Heart left ventricle (tissue), 16 donors: ENCODE data around the gene PSMA6. TPM values are rescaled to one million over a fixed set of nuclear protein-coding genes. Genes with fewer than 3 reads are reported as not detected.

Experiments
- ATAC-seq, 4 donors: fragments of 200-7000 bp; cut with Tn5 transposase; one replicate each; pipeline ENCODE4 v1.9.1; 2020 to 2022; ENCODE audit warnings: moderate library complexity in 4 of 4, mild to moderate bottlenecking in 3 of 4, moderate number of reproducible peaks in 1 of 4
- DNase-seq, 5 donors: peaks; one replicate each; pipeline ENCODE4 v3.0.0-alpha.2; 2020
- H3K27ac ChIP-seq, 12 donors: fragments of 200-600 bp; sonication (generic) in 4 of 12; one replicate each; pipeline versions ENCODE4 v1.5.0 to v1.8.0; 2016 to 2022; ENCODE audit warnings: mild to moderate bottlenecking in 2 of 12
- H3K27me3 ChIP-seq, 9 donors: fragments of 200-600 bp; sonication (generic) in 2 of 9; one replicate each; pipeline versions ENCODE4 v1.5.1 to v1.8.0; 2016 to 2022; ENCODE audit warnings: mild to moderate bottlenecking in 3 of 9
- H3K36me3 ChIP-seq, 9 donors: fragments of 200-600 bp; sonication (generic) in 2 of 9; one replicate each; pipeline versions ENCODE4 v1.5.0 to v1.8.0; 2018 to 2022; ENCODE audit warnings: mild to moderate bottlenecking in 2 of 9
- H3K4me1 ChIP-seq, 12 donors: fragments of 200-600 bp; sonication (generic) in 4 of 12; one replicate each; pipeline versions ENCODE4 v1.5.0 to v1.8.0; 2016 to 2022; ENCODE audit warnings: mild to moderate bottlenecking in 3 of 12
- H3K4me3 ChIP-seq, 12 donors: fragments of 200-600 bp; sonication (generic) in 4 of 12; one replicate each; pipeline versions ENCODE4 v1.5.0 to v1.8.0; 2017 to 2022; ENCODE audit warnings: mild to moderate bottlenecking in 9 of 12, moderate library complexity in 4 of 12
- H3K9me3 ChIP-seq, 12 donors: fragments of 200-600 bp; sonication (generic) in 4 of 12; one replicate each; pipeline versions ENCODE4 v1.5.0 to v1.8.0; 2016 to 2022; ENCODE audit warnings: mild to moderate bottlenecking in 1 of 12
- CTCF ChIP-seq, 12 donors: fragments of 200-600 bp; sonication (generic) in 4 of 12; IDR thresholded peaks; one replicate each; pipeline versions ENCODE4 v1.5.0 to v1.8.0; 2018 to 2022; ENCODE audit warnings: antibody characterized with exemption in 12 of 12, mild to moderate bottlenecking in 5 of 12
- POLR2A ChIP-seq, 2 donors: fragments of 450-650 bp; IDR thresholded peaks; one replicate each; pipeline ENCODE4 v1.6.1; 2017; ENCODE audit warnings: antibody characterized with exemption in 2 of 2, mild to moderate bottlenecking in 2 of 2, moderate library complexity in 2 of 2
- WGBS, 4 donors: extraction: QIAGEN DNeasy Blood & Tissue Kit in 2 of 4; methylation state at CpG; one replicate each; pipeline versions ENCODE4 v1.1.5 to v1.1.7; 2013 to 2018; 5-methylcytosine and 5-hydroxymethylcytosine counted together
- intact Hi-C, 10 donors: fragments of 100-400 bp; cut with DNase I; formaldehyde crosslinking; loops; one replicate each; pipeline versions ENCODE4 v1.11.1 to v1.14.2; 2022
- polyA plus RNA-seq, 2 donors: library from polyadenylated mRNA; stranded (reverse); fragments of 200-250 nt; gene quantifications; one replicate each; pipeline ENCODE4 v1.2.3, GENCODE V29; 2013
- total RNA-seq, 9 donors: library from RNA; depleted of rRNA in 2 of 9; stranded (reverse); fragments of >200 nt in 2 of 9; fragmentation: NEBNext Ultra II Directional in 3 of 9; extraction: Animal tissue kit (Norgen Biotek cat#: 25700) in 3 of 9; gene quantifications; one replicate each; pipeline versions ENCODE4 v1.1.0 to v1.2.4, GENCODE V29; 2016 to 2023
- donor health status: ischemic (EF 13 %, LVEDD 7.1; RV severe dilation, severe dysfunction).
- donor health status: healthy with polysubstance abuse.
- donor health status: DM: no; HTN: yes; CAD: no.
- donor health status: DM: no; HTN: no; CAD: no.
- donor health status: ischemic (EF 25% LVEDD 6.9; RV normal size, moderate dysfunction).
- donor health status: ischemic (EF 25% LVEDD 5.7; RV mildly dilated, moderate dysfunction).
- donor health status: healthy.
- donor health status: DM: yes; HTN: yes; CAD: no.
- donor health status: ischemic (EF 35%, LVEDD 5.7; RV mildly dilated, moderate dysfunction).
- donor health status: nonischemic (EF 11% LVEDD 7.7; RV severe dilation, severe dysfunction).
- donor health status: DM: yes; HTN: yes; CAD: no.
- donor health status: PGD.
- donor health status: ischemic (EF 29% LVEDD 5.4; RV normal size, mild dysfunction).
- donor health status: nonischemic (EF 23%, LVEDD 6.1; RV moderate dilation, normal function).

Gene PSMA6
- total and polyA plus RNA-seq, 11 donors = 123 to 293 (median 176) TPM

GRCh38 chr14:35366521-35366976 is 74.4 kb downstream of the PSMA6 start:
- H3K27me3 ChIP-seq = no peaks in the 10 kb centered on the region
- no peak for ATAC-seq
- H3K9me3 ChIP-seq = peaks cover 0 to 8% (median 0%) of the 10 kb centered on the region in 12 donors
- peaks cover 0 to 64% (median 24%) of the 10 kb centered on the region in 12 donors for H3K4me1 ChIP-seq
- H3K36me3 ChIP-seq = no peaks in the 10 kb centered on the region
- intact Hi-C loops = no loop called here
- WGBS, 4 donors = 87 to 93% (median 91%) methylated on average over 8 of the region's 8 CpGs
- no peak overlapping the region for H3K4me3 ChIP-seq
- peak overlapping the region in 3 of 12 donors; percentile 62 to 92 (median 72) for H3K27ac ChIP-seq
- no peak for TF ChIP-seq POLR2A (IDR thresholded peaks at IDR 0.05)
- no peak for TF ChIP-seq CTCF (IDR thresholded peaks at IDR 0.05)
- DNase-seq = no peak

- no peak for DNase-seq
- ATAC-seq = no peak
- H3K4me1 ChIP-seq = peaks cover 0 to 64% (median 23%) of the 10 kb centered on the region in 12 donors
- no peak overlapping the region for H3K4me3 ChIP-seq
- H3K9me3 ChIP-seq = peaks cover 0 to 9% (median 0%) of the 10 kb centered on the region in 12 donors
- no peak for TF ChIP-seq CTCF (IDR thresholded peaks at IDR 0.05)
- TF ChIP-seq POLR2A (IDR thresholded peaks at IDR 0.05) = no peak
- peak overlapping the region in 1 of 12 donors; percentile 92 for H3K27ac ChIP-seq
- WGBS, 4 donors = 91 to 95% (median 94%) methylated on average over 3 to 5 of the region's 5 CpGs
- intact Hi-C loops = no loop called here
- no peaks in the 10 kb centered on the region for H3K27me3 ChIP-seq
- no peaks in the 10 kb centered on the region for H3K36me3 ChIP-seq
Observed at GRCh38 chr14:35367056-35367372, 74.8 kb downstream of the PSMA6 start.

Other genes starting within 250 kb of the PSMA6 start
- gene FAM177A1, start 246.1 kb upstream of the PSMA6 start, total RNA-seq = 100 to 1,000 TPM in 4 of 9 donors, 10 to 100 TPM in 5; 56.3 to 129 (median 98.8) TPM
- 10 to 100 TPM; 58.5 to 77.1 TPM for gene FAM177A1, start 246.1 kb upstream of the PSMA6 start, polyA plus RNA-seq
- 10 to 100 TPM; 15.2 to 37.3 (median 28.5) TPM for gene PPP2R3C, start 170.4 kb upstream of the PSMA6 start, total RNA-seq
- 10 to 100 TPM; 25.0 to 34.3 TPM for gene PPP2R3C, start 170.4 kb upstream of the PSMA6 start, polyA plus RNA-seq
- gene PRORP, start 169.8 kb upstream of the PSMA6 start, total RNA-seq = 10 to 100 TPM; 18.0 to 25.8 (median 21.1) TPM
- 10 to 100 TPM in 1 of 2 donors, 1 to 10 TPM in 1; 8.3 to 23.0 TPM for gene PRORP, start 169.8 kb upstream of the PSMA6 start, polyA plus RNA-seq
- gene NFKBIA, start 112.4 kb downstream of the PSMA6 start, total RNA-seq = 100 to 1,000 TPM in 3 of 9 donors, 10 to 100 TPM in 6; 42.7 to 193 (median 68.5) TPM
- gene NFKBIA, start 112.4 kb downstream of the PSMA6 start, polyA plus RNA-seq = 10 to 100 TPM; 53.9 to 64.3 TPM
- not detected for gene INSM2, start 241.8 kb downstream of the PSMA6 start, total RNA-seq
- gene INSM2, start 241.8 kb downstream of the PSMA6 start, polyA plus RNA-seq = not detected